SJCRH30 (cell line): Measurements from ENCODE around the gene AP1M2. TPM values are rescaled to one million over a fixed set of nuclear protein-coding genes. Genes with fewer than 3 reads are reported as not detected.

Source experiments
- total RNA-seq: library from RNA; depleted of rRNA; stranded (reverse); fragments of >200 nt; shearing (Covaris generic); gene quantifications from 2 replicates; pipeline ENCODE4 v1.2.3, GENCODE V29; 2014; rRNA removed

Gene AP1M2
- total RNA-seq, 1 experiment from 2014 or later: 0.40 TPM

Other genes with a start within 250 kb of the AP1M2 start
- 2.1 and 2.8 TPM in 2 replicates for gene ICAM3, start 247.7 kb downstream of the AP1M2 start, total RNA-seq
- gene TYK2, start 206.7 kb downstream of the AP1M2 start, total RNA-seq: 45.8 and 56.1 TPM in 2 replicates
- gene CDC37, start 183.8 kb downstream of the AP1M2 start, total RNA-seq: 118 and 130 TPM in 2 replicates
- 3.7 and 4.2 TPM in 2 replicates for gene PDE4A, start 166.8 kb downstream of the AP1M2 start, total RNA-seq
- gene KEAP1, start 84.0 kb downstream of the AP1M2 start, total RNA-seq: 45.3 and 50.5 TPM in 2 replicates
- 2.4 and 2.6 TPM in 2 replicates for gene S1PR5, start 69.9 kb downstream of the AP1M2 start, total RNA-seq
- gene ATG4D, start 43.4 kb downstream of the AP1M2 start, total RNA-seq: 25.5 and 26.4 TPM in 2 replicates
- gene KRI1, start 21.3 kb downstream of the AP1M2 start, total RNA-seq: 20.0 and 25.5 TPM in 2 replicates
- gene CDKN2D, start 18.3 kb downstream of the AP1M2 start, total RNA-seq: 7.5 and 7.9 TPM in 2 replicates
- gene SLC44A2, start 38.2 kb upstream of the AP1M2 start, total RNA-seq: 70.3 and 73.5 TPM in 2 replicates
- gene ILF3, start 67.0 kb upstream of the AP1M2 start, total RNA-seq: 277 and 302 TPM in 2 replicates
- 13.2 and 14.6 TPM in 2 replicates for gene QTRT1, start 114.1 kb upstream of the AP1M2 start, total RNA-seq
- gene DNM2, start 130.8 kb upstream of the AP1M2 start, total RNA-seq: 56.7 and 59.5 TPM in 2 replicates
- 25.2 and 26.0 TPM in 2 replicates for gene TMED1, start 248.9 kb upstream of the AP1M2 start, total RNA-seq